ENCODE measurements around the gene MBP.

- TF ChIP-seq CREM (IDR thresholded peaks at IDR 0.05; ENCODE audit: low read depth) (no peak), NRF1 (conservative IDR thresholded peaks at IDR 0.05; ENCODE audit: low read depth, low read length) (no peak), FOS (IDR thresholded peaks at IDR 0.05; ENCODE audit: borderline replicate concordance, extremely low read depth, insufficient read length) (no peak), EZH2 (IDR thresholded peaks at IDR 0.05; ENCODE audit: borderline replicate concordance, control insufficient read depth, low read depth, low read length) (no peak), REST (IDR thresholded peaks at IDR 0.05; ENCODE audit: low read depth, low read length) (no peak), ZNF384 (IDR thresholded peaks at IDR 0.05; ENCODE audit: borderline replicate concordance, low read depth, low read length) (no peak), YBX1 (IDR thresholded peaks at IDR 0.05) (no peak), KDM1A (IDR thresholded peaks at IDR 0.05; ENCODE audit: borderline replicate concordance) (no peak), BHLHE40 (IDR thresholded peaks at IDR 0.05; ENCODE audit: borderline replicate concordance in 1 of 2, low read depth in 2 of 2, low read length in 1 of 2) (no peak), CTCF (IDR thresholded peaks at IDR 0.05 in 2 of 3, conservative IDR thresholded peaks at IDR 0.05 in 1 of 3; ENCODE audit: control insufficient read depth in 2 of 3, extremely low read depth in 1 of 3, insufficient read depth in 1 of 3, low read depth in 3 of 3, low read length in 3 of 3) (no peak)
Measured at GRCh38 chr18:77151772-77152520, 19.4 kb upstream of the MBP start.

Measured in GM12878 (cell line).